B cell (primary cell): Measurements from ENCODE around the gene AGRP. TPM values are rescaled to one million over a fixed set of nuclear protein-coding genes. Genes with fewer than 3 reads are reported as not detected.
A peak's percentile ranks its signal among the peaks of the same experiment; 100 is the strongest.

ENCODE experiments used
- ATAC-seq: fragments of 200-7000 bp; cut with Tn5 transposase; one replicate; pipeline ENCODE4 v1.10.0; 2021; ENCODE audit warnings: low read depth, mild to moderate bottlenecking, moderate number of reproducible peaks, moderate library complexity
- CTCF ChIA-PET: fragments of 350-600 bp; sonication (Branson Sonifier 250); formaldehyde crosslinking; loops from one replicate; lab custom pipeline; 2021; ENCODE audit warnings: antibody characterized with exemption, inconsistent platforms; lab: Charles Lee
- POLR2A ChIA-PET: fragments of 350-600 bp; sonication (Branson Sonifier 250); formaldehyde crosslinking; loops from one replicate; lab custom pipeline; 2021; ENCODE audit warnings: antibody characterized with exemption; lab: Charles Lee
- DNase-seq: peaks from one replicate; pipeline ENCODE4 v3.0.0; 2013
- H2AFZ ChIP-seq: 2 replicates; pipeline ENCODE4 v1.6.1; 2012; ENCODE audit warnings: mild to moderate bottlenecking, low read depth, low read length; ENCODE audit not compliant: insufficient read depth, poor library complexity, severe bottlenecking
- H3K27ac ChIP-seq, 2 donors: 1 replicate in 1 of 2; 2 replicates in 1 of 2; pipeline ENCODE4 v1.5.1; 2012 to 2013; ENCODE audit warnings: low read length in 2 of 2, mild to moderate bottlenecking in 2 of 2, moderate library complexity in 1 of 2
- H3K27me3 ChIP-seq, 4 experiments: fragments of 200-600 bp in 1 of 4; sonication (generic) in 1 of 4; replicated peaks in 1 of 4; 1 replicate in 2 of 4; 2 replicates in 2 of 4; pipeline versions ENCODE4 v1.6.1 to v1.7.0; 2013 to 2016; ENCODE audit warnings: low read length in 3 of 4, mild to moderate bottlenecking in 2 of 4, mixed read lengths in 1 of 4, moderate library complexity in 1 of 4; ENCODE audit not compliant: insufficient read depth in 4 of 4, control insufficient read depth in 3 of 4; ENCODE audit errors: control extremely low read depth in 1 of 4
- H3K36me3 ChIP-seq, 2 experiments: replicated peaks in 1 of 2; 1 replicate in 1 of 2; 2 replicates in 1 of 2; pipeline versions ENCODE4 v1.6.1 to v1.7.1; 2013; ENCODE audit warnings: low read length in 1 of 2; ENCODE audit not compliant: insufficient read depth in 2 of 2, control insufficient read depth in 1 of 2; ENCODE audit errors: control extremely low read depth in 1 of 2, extremely low read depth in 1 of 2
- H3K4me1 ChIP-seq, 2 donors: fragments of 200-600 bp in 1 of 2; sonication (generic) in 1 of 2; 1 replicate in 1 of 2; 2 replicates in 1 of 2; pipeline versions ENCODE4 v1.5.1 to v1.6.1; 2013 to 2017; ENCODE audit warnings: low read length in 2 of 2; ENCODE audit not compliant: control insufficient read depth in 2 of 2, insufficient read depth in 2 of 2
- H3K4me2 ChIP-seq: replicated peaks from 2 replicates; pipeline ENCODE3; 2012; ENCODE audit warnings: mild to moderate bottlenecking, low read depth, low read length; ENCODE audit not compliant: poor library complexity, severe bottlenecking
- H3K4me3 ChIP-seq, 5 experiments: fragments of 200-600 bp in 1 of 5; sonication (generic) in 1 of 5; 1 replicate in 3 of 5; 2 replicates in 2 of 5; pipeline versions ENCODE4 v1.5.1 to v1.7.0; 2011 to 2016; ENCODE audit warnings: low read length in 4 of 5, mild to moderate bottlenecking in 4 of 5, low read depth in 2 of 5, control low read depth in 1 of 5, moderate library complexity in 1 of 5; ENCODE audit not compliant: insufficient read depth in 1 of 5; ENCODE audit errors: control extremely low read depth in 1 of 5, extremely low read depth in 1 of 5
- H3K79me2 ChIP-seq: fragments of 200-600 bp; sonication (generic); one replicate; pipeline ENCODE4 v1.6.0; 2016; ENCODE audit warnings: low read length; ENCODE audit not compliant: control insufficient read depth, insufficient read depth
- H3K9ac ChIP-seq: fragments of 200-600 bp; sonication (generic); 2 replicates; pipeline ENCODE4 v1.6.1; 2017; ENCODE audit warnings: mild to moderate bottlenecking, low read length, moderate library complexity
- H3K9me3 ChIP-seq, 3 donors: one replicate each; pipeline versions ENCODE4 v1.6.1 to v1.7.1; 2013; ENCODE audit warnings: low read length in 2 of 3; ENCODE audit not compliant: control insufficient read depth in 2 of 3, insufficient read depth in 1 of 3; ENCODE audit errors: control extremely low read depth in 1 of 3
- H4K20me1 ChIP-seq: 2 replicates; pipeline ENCODE4 v1.6.0; 2012; ENCODE audit warnings: mild to moderate bottlenecking, low read length; ENCODE audit not compliant: insufficient read depth, control insufficient read depth, poor library complexity, severe bottlenecking
- H3K27ac Mint-ChIP-seq: one replicate; pipeline ENCODE4 v1.8.0; 2021; ENCODE audit warnings: mixed read lengths
- H3K27me3 Mint-ChIP-seq: one replicate; pipeline ENCODE4 v1.8.0; 2021; ENCODE audit warnings: mixed read lengths
- H3K4me1 Mint-ChIP-seq: one replicate; pipeline ENCODE4 v1.8.0; 2021; ENCODE audit warnings: mixed read lengths
- H3K4me3 Mint-ChIP-seq: one replicate; pipeline ENCODE4 v1.8.0; 2021; ENCODE audit warnings: mixed read lengths
- H3K9me3 Mint-ChIP-seq: one replicate; pipeline ENCODE4 v1.8.0; 2022; ENCODE audit warnings: mixed read lengths; ENCODE audit not compliant: insufficient read depth
- CTCF ChIP-seq: fragments of 200-600 bp; IDR thresholded peaks from one replicate; pipeline ENCODE4 v1.8.0; 2022; ENCODE audit warnings: antibody characterized with exemption, mild to moderate bottlenecking
- EZH2 ChIP-seq: IDR thresholded peaks from 2 replicates; pipeline ENCODE4 v1.6.1; 2012; ENCODE audit warnings: borderline replicate concordance, low read depth, mild to moderate bottlenecking, moderate library complexity, low read length; ENCODE audit not compliant: insufficient read depth, poor library complexity, severe bottlenecking
- WGBS: methylation state at CpG from one replicate; pipeline ENCODE4 v1.1.5; 2013; ENCODE audit warnings: missing lambda C conversion rate; ENCODE audit not compliant: insufficient coverage; 5-methylcytosine and 5-hydroxymethylcytosine counted together
- intact Hi-C: fragments of 100-400 bp; cut with micrococcal nuclease; formaldehyde crosslinking; loops from one replicate; pipeline ENCODE4 v1.10.0; 2022
- polyA plus RNA-seq: library from polyadenylated mRNA; depleted of rRNA; stranded (reverse); fragments of >200 nt; gene quantifications from 2 replicates; pipeline ENCODE4 v1.2.3, GENCODE V29; 2012
- total RNA-seq, 2 donors: library from RNA; stranded (reverse); fragments of 120-200 nt in 1 of 2; gene quantifications; 1 replicate in 1 of 2; 2 replicates in 1 of 2; pipeline versions ENCODE4 v1.2.3 to v1.2.4, GENCODE V29; 2013 to 2022

The AGRP gene
- total and polyA plus RNA-seq, 2 donors (not counting 1 experiment from before 2014, with no cell fraction given), result not detected

DNA sequence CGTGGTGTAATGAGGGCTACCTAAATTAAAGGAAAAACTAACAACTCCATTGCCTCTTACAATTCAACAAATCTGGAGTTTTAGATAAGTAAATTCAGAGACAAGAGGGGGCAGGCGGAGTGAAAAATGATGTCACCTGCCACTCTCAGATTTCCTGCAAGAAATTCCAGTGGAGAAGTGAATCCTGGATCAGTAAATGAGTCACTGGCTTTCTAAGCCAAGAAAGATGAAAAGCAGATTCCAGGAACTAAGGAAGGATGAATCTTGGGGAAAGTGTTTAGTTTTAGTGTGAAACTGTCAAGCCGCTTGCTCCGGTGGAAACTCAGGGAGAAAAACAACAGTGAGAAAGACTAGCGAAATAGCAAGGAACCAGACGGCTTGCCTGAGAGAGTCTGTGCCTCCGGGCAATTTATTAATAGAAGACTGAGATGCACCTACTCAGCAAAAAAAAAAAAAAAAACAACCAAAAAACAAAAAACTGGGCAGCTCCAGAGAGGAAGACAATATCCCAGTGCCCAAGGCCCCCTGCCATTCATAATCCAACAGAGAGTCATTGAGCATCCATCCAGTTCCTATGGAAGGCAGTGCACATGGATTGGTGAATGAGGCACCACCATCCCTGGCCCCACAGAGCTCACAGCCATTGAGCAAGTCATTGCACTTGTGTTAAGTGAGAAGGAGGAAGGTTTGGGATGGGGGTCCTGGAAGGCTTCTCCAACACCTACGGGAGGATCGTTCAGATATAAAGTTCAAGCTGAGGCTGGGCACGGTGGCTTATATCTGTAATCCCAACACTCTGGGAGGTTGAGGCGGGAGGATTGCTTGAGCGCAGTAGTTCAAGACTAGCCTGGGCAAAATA is 33.2 kb upstream of the AGRP start:
- ChIA-PET POLR2A (interaction anchor here (0.6 to 3.7 kb wide), 13 partner anchors 9 to 420 kb away, joined by 3 to 17 read pairs (median 6); partner anchors contain the start of genes ATP6V0D1, CARMIL2, PSMB10 and RIPOR1), CTCF (interaction anchor here (0.8 to 18.8 kb wide), 17 partner anchors 9 to 156 kb away, joined by 3 to 817 read pairs (median 7); partner anchors contain the start of genes AGRP, ATP6V0D1, CARMIL2 and CTCF)
- intact Hi-C loops, result loop anchor here (2.0 to 5.0 kb wide), 2 partner anchors 14 to 476 kb away; no protein-coding TSS in a partner anchor
- ATAC-seq, result no peak
- no peaks in the 10 kb centered on the region for H3K27me3 ChIP-seq
- Mint-ChIP-seq H3K9me3 (no peaks in the 10 kb centered on the region), H3K4me3 (peak overlapping the region; percentile 47), H3K27ac (peak overlapping the region; percentile 98), H3K27me3 (no peaks in the 10 kb centered on the region), H3K4me1 (peaks cover 77% of the 10 kb centered on the region)
- WGBS, result 74% methylated on average over 8 of the region's 12 CpGs
- peak overlapping the region; percentile 94 to 96 for H3K27ac ChIP-seq
- peaks cover 20% of the 10 kb centered on the region for H3K79me2 ChIP-seq
- no peak overlapping the region for H3K4me3 ChIP-seq
- peaks cover 74 to 95% of the 10 kb centered on the region in 2 donors for H3K4me1 ChIP-seq
- TF ChIP-seq CTCF (no peak), EZH2 (no peak)
- H3K4me2 ChIP-seq, result peak overlapping the region; percentile 88
- DNase-seq, result no peak
- no peak overlapping the region for H2AFZ ChIP-seq
- no peaks in the 10 kb centered on the region for H3K9me3 ChIP-seq
- peak overlapping the region; percentile 19 for H3K9ac ChIP-seq
- no peaks in the 10 kb centered on the region for H3K36me3 ChIP-seq
- no peaks in the 10 kb centered on the region for H4K20me1 ChIP-seq
